H1 (cell line): ENCODE data around the gene APBA3. TPM values are rescaled to one million over a fixed set of nuclear protein-coding genes. Genes with fewer than 3 reads are reported as not detected.

Experiments
- ATF2 ChIP-seq: IDR thresholded peaks from 2 replicates; pipeline ENCODE4 v1.6.1; 2012; ENCODE audit warnings: low read length, inconsistent platforms
- ATF3 ChIP-seq: IDR thresholded peaks from 2 replicates; pipeline ENCODE4 v1.6.1; 2011; ENCODE audit warnings: low read depth, mild to moderate bottlenecking, low read length; ENCODE audit not compliant: insufficient read depth
- E2F6 ChIP-seq: IDR thresholded peaks from 2 replicates; pipeline ENCODE4 v1.6.1; 2012; ENCODE audit warnings: inconsistent platforms
- RAD21 ChIP-seq, 2 experiments: IDR thresholded peaks in 1 of 2; conservative IDR thresholded peaks in 1 of 2; 2 replicates each; pipeline ENCODE4 v1.6.1; 2011; ENCODE audit warnings: low read depth in 2 of 2, low read length in 2 of 2, improper control_type of control experiment in 1 of 2, inconsistent platforms in 1 of 2, mild to moderate bottlenecking in 1 of 2, moderate library complexity in 1 of 2
- SP4 ChIP-seq: IDR thresholded peaks from 2 replicates; pipeline ENCODE4 v1.6.1; 2012; ENCODE audit warnings: low read length, inconsistent platforms
- SUZ12 ChIP-seq: fragments of 200-600 bp; sonication (generic); IDR thresholded peaks from 2 replicates; pipeline ENCODE4 v1.6.1; 2012; ENCODE audit warnings: mild to moderate bottlenecking, inconsistent platforms, low read length, moderate library complexity, mixed read lengths
- USF2 ChIP-seq: IDR thresholded peaks from 2 replicates; pipeline ENCODE4 v1.6.1; 2011; ENCODE audit warnings: low read length, improper control_type of control experiment
- polyA plus RNA-seq, 7 experiments: library from polyadenylated mRNA; depleted of rRNA in 3 of 7; stranded (reverse) in 5 of 7; unstranded in 2 of 7; fragments of >200 nt in 5 of 7; fragments of 200-250 nt in 2 of 7; gene quantifications; 1 replicate in 5 of 7; 2 replicates in 1 of 7; 4 replicates in 1 of 7; pipeline versions ENCODE4 v1.2.1 to v1.2.3, GENCODE V29; 2011 to 2013; ENCODE audit warnings: missing spikeins in 2 of 7, mixed read lengths in 2 of 7
- total RNA-seq: library from RNA; stranded (reverse); fragmentation: NEBNext Ultra II Directional; extraction: Animal tissue kit (Norgen Biotek cat#: 25700); gene quantifications from 2 replicates; pipeline ENCODE4 v1.2.1, GENCODE V29; 2021

The APBA3 gene
- total and polyA plus RNA-seq, 2 of the 8 experiments (the other 6 are each of a cell fraction or from before 2014, with no cell fraction given): 21.4 to 36.9 TPM

- peak; percentile 87 for TF ChIP-seq E2F6
- peak; percentile 68 to 81 for TF ChIP-seq RAD21 (IDR thresholded peaks at IDR 0.05 in 1 of 2, conservative IDR thresholded peaks at IDR 0.05 in 1 of 2; ENCODE audit: low read depth in 2 of 2, low read length in 2 of 2)
- peak; percentile 54; the same call in 1 of the 2 replicates for TF ChIP-seq ATF2
- no peak for TF ChIP-seq SUZ12
- TF ChIP-seq ATF3: 0 out of 2 replicates have a peak, but pooled peaks have one; percentile 8
- TF ChIP-seq SP4: no peak
- peak; percentile 62; the same call in 1 of the 2 replicates for TF ChIP-seq USF2
Measured at GRCh38 chr19:3783660-3784584, 22.4 kb upstream of the APBA3 start (continued).
